ENCODE data around the gene MCEE.

Gene MCEE

GRCh38 chr2:71074893-71075395, 55.1 kb downstream of the MCEE start:
- no peak for DNase-seq

GRCh38 chr2:71073475-71073874, 56.6 kb downstream of the MCEE start:
- no peak for DNase-seq

DNA sequence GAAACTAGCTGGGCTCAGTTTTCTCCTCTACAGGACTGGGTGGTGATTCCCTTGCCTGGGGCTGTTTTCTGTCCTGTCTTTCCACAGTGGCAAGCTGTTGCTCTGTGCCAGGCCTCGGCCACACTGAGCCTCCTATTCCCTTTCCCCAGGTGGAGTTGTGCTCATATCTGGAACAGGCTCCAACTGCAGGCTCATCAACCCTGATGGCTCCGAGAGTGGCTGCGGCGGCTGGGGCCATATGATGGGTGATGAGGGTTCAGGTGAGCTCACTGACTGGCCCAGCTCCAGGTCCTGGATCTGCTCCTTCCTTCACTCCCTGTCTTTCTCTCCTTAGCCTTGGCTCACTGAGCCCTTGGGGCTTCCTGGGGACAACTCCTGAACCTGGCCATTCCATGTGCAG, 57.5 kb downstream of the MCEE start:
- DNase-seq, result no peak

DNA sequence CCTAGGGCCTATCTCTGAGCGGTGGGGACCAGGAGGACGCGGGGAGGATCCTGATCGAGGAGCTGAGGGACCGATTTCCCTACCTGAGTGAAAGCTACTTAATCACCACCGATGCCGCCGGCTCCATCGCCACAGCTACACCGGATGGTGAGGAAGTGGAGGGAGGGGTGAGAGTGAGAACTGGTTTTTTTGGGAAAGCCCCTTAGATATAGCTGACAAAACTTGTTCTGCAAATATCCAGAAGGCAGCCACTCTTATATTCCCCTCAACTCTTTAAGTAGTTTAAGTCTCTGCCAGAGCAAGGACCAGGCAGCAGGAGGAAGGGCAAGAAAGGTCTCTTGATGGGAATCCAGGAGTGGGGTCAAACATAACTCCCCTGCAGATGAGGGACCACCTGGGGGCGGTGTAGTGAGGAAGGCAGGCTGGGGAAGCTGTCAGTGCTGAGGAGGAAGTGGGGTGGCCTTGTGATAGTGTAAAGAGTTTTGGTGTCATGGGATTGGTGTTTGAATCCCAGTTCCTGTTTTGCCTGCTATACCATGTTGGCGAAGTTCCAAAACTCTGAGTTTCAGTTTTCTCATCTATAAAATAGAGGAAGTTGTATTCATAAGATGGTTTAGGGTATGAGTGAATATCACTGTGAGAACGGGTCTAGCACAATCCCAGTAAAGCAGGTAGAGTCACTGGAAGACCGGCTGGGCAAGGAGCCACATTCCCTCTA, 58.2 kb downstream of the MCEE start:
- no peak for DNase-seq

DNA sequence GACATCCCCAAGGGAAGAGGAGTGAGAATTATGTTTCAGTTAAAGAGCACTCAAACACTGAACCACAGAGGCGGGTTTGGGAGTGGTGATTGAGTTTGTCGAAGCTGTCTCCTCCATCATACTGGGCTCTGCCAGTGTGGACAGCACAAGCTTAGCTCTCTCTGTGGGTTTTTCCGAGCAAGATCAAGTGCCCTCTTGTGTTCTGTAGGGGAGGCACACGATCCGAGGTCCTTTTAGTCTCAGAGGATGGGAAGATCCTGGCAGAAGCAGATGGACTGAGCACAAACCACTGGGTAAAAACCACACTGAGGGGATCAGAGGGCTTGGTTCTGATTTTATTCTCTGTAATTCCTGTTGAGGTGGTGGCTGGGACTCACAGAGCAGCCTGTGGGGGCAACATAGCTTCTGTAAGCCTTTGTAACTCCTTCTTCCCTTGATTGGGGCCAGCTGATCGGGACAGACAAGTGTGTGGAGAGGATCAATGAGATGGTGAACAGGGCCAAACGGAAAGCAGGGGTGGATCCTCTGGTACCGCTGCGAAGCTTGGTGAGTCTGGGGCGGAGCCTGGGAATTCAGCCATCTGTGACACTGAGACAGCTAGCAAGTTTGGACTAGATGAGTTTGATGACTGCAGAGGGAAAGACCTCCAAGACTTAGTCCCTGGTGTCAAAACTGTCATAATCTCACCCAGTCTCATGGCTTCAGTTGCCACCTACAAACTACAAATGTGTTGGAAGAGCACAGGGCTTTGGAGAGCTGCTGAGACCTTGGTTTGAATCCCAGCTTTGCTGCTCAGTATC, 59.5 kb downstream of the MCEE start:
- no peak for DNase-seq

DNA sequence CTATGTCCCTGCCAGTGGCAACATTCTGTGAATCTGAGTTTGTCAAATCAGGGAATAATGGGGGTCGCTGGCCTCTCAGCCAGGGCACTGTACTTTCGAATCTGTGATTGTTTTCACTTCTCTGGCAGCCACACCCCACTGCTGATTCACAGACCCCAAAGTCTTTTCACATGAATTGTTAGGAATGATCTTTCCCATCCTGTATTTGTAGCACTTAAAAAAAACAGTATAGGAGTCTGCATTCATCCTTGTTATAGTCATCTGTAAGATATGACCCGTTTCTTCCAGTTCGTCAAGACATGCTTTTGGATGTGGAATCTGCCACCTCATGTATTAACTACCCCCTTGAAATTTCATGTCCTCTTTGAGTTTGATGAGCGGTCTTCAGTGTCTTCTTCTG, 60.7 kb downstream of the MCEE start:
- no peak for DNase-seq

DNA sequence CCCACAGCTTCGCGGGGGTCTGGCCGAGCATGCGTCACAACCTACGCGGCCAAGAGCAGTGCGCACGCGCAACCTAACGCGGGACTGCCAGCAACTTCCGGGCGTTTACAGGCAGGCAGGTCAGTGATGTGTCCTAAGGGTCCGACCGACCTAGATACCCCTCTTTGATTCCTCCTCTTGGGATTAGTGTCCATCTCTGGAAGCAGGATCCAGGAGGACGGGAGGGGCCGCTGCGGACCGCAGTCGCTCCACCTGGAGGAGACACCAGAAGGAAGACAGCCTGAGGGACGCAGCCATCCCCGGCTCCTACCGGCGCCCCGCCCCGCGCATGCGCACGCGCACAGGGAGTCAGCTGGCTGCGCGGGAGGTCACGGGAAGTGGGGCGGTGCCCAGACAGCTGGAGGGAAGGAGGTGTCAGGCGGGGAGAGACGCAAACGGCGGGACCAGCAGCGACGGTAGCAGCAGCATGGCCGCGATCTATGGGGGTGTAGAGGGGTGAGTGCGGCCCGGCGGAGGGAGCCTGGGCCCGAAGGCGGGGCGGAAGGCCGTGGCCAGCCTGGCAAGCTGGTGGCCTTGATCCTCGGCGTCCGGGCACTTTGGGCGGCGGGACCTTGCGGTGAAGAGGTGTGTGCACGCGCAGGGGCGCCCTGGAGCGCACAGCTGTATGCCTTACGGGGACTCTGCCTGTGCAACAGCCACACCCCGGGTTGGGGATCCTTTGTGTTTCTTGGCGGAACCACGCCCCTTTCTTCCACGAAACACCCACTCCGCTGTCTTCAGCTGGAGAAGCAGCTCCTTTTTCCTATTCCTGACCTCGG, 61.6 kb downstream of the MCEE start, which contains the start of gene NAGK:
NAGK (plus strand) TSS at position 431 of the 818 bp plus-strand sequence; CDS start at position 467, 36 bp downstream.
- DNase-seq, result peak; percentile 37 to 87

GRCh38 chr2:71067567-71068217, 62.3 kb downstream of the MCEE start:
- no peak for DNase-seq

- DNase-seq, result no peak
Measured at GRCh38 chr2:71066856-71067255, 63.2 kb downstream of the MCEE start.

DNA sequence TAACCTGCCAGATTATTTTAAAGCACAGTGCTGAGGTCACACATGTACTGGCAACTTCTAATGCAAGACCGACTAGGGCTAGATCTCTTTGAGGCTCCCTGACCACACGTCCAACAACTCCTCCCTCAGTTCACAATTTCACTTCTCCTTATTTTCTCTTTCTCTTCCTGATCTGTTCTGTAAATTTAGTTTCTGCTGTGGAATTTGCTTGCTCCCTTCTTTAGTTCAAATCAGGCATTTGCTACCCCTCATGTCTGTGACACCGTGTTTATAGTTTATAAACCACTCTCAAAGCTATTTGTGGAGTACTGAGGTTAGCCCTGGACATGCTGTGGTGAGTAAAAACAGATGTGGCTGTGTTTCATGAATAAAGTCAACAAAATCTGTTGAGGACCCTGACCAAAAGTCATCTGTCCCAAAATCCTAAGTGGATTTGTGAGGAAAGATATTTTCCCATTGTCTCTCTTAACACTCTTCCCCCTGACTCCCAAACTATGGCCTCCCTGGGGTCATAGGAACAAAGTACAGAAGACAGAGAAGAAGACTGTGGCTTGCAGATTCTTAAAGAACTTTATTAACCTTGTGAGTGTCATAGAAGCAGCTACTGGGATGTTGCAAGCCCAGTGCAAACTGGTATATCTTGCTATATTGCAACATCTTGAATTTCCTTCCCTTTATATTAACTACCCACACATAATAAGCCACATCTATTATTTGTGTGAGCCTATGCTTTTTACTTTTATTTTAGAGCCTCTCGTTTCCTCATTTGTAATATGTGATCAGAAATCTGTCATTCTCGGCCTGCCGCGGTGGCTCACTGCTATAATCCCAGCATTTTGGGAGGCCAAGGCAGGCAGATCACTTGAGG, 65.0 kb downstream of the MCEE start:
- no peak for DNase-seq

DNA sequence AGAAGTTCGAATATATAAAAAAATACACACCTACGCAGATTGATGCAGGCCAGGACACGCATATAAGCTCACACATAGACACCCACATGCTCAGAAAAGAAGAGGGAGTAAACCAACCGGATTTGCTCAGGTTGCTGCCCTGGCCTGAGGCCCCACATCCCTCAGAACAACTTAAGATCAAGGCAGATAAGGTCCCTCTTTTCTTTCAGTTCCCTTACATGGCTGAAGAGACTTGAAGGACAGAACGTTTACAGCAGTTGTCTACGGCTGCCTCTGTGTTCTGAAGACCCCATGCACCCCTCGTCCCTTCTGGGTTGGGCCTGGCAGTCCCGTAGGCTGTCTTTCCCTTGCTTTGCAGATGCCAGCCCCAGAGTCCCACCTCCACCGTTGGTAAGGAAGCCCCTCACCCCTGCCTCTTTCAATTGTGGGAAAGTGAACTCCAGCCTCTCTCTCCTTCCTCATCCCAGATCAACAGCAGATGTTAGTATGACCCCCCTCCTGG, 65.9 kb downstream of the MCEE start:
- DNase-seq, result no peak

GRCh38 chr2:71063216-71063615, 66.8 kb downstream of the MCEE start:
- no peak for DNase-seq

- no peak for DNase-seq
Measured at GRCh38 chr2:71060871-71061270, 69.2 kb downstream of the MCEE start.

- DNase-seq, result no peak
Measured at GRCh38 chr2:71060211-71060610, 69.8 kb downstream of the MCEE start.
